Keratinocyte (primary cell): Measurements from ENCODE around the gene SEC14L2.

Experiments used
- CTCF ChIP-seq, 3 experiments: IDR thresholded peaks in 1 of 3; conservative IDR thresholded peaks in 1 of 3; optimal IDR thresholded peaks in 1 of 3; 2 replicates in 2 of 3; 3 replicates in 1 of 3; pipeline versions ENCODE3 to v1.5.1; 2011; ENCODE audit warnings: low read length in 3 of 3, mild to moderate bottlenecking in 3 of 3, moderate library complexity in 2 of 3, control low read depth in 1 of 3, inconsistent platforms in 1 of 3; ENCODE audit not compliant: insufficient read depth in 2 of 3; ENCODE audit errors: extremely low read depth in 1 of 3
- EZH2 ChIP-seq: IDR thresholded peaks from one replicate; pipeline ENCODE4 v1.6.1; 2012; ENCODE audit warnings: inconsistent platforms, mild to moderate bottlenecking, low read length, moderate library complexity

- TF ChIP-seq CTCF (optimal IDR thresholded peaks at IDR 0.05 in 1 of 3, IDR thresholded peaks at IDR 0.05 in 1 of 3, conservative IDR thresholded peaks at IDR 0.05 in 1 of 3; ENCODE audit: extremely low read depth in 1 of 3, insufficient read depth in 2 of 3, low read length in 3 of 3) (no peak), EZH2 (no peak)
Observed at GRCh38 chr22:30474121-30474520, 77.3 kb downstream of the SEC14L2 start.
